Esophagus squamous epithelium (tissue), 4 donors: Measurements from ENCODE around the gene EEF1A2.

ENCODE experiments used
- POLR2A ChIP-seq, 4 donors: fragments of 450-650 bp; IDR thresholded peaks; one replicate each; pipeline ENCODE4 v1.6.1; 2017; ENCODE audit warnings: antibody characterized with exemption in 4 of 4, mild to moderate bottlenecking in 4 of 4, moderate library complexity in 3 of 4
- TF ChIP-seq, protein P1 (sequence below), 6 experiments: fragments of 450-650 bp in 4 of 6; fragments of 200-600 bp in 2 of 6; sonication (generic) in 2 of 6; IDR thresholded peaks; one replicate each; pipeline ENCODE4 v1.5.1; 2016 to 2019; ENCODE audit warnings: antibody characterized with exemption in 6 of 6, mild to moderate bottlenecking in 4 of 6, moderate library complexity in 4 of 6

DNA sequence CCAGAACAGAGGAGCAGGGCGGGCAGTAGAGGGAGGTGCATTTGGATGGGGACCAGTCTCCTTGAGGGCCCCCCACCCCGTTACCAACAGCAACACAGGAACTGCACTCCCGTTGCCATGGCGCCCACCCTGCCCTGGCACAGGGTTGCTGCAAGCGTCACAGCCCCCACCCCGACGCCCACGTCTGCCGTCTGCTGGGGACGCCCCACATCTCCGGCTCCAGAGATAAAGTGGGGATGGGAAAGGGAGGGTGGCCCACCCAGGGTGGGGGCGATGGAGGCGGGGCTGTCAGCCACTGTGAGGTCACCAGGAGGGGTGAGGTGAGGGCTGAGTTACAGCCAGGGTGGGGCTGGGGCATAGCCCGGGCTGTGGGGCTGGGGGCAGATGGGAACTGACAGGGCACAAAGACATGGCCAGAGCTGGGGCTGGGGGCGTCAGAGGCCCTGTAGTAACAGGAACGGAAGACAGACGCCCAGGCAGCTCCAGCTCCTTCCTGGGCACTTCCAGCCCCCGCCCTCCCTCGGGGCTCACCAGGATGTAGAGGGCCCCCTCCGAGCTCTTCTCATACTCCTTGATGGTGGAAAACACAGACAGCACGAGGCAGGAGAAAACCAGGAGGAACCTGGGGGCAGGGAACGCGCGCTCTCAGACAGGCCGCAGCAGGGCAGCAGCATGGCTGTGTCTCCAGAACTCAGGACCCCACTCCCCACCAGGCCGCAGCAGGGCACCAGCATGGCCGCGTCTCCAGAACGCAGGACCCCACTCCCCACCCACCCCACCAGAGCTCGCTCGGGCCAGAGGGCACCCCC, 52.5 kb downstream of the EEF1A2 start:
- TF ChIP-seq, protein P1, sequence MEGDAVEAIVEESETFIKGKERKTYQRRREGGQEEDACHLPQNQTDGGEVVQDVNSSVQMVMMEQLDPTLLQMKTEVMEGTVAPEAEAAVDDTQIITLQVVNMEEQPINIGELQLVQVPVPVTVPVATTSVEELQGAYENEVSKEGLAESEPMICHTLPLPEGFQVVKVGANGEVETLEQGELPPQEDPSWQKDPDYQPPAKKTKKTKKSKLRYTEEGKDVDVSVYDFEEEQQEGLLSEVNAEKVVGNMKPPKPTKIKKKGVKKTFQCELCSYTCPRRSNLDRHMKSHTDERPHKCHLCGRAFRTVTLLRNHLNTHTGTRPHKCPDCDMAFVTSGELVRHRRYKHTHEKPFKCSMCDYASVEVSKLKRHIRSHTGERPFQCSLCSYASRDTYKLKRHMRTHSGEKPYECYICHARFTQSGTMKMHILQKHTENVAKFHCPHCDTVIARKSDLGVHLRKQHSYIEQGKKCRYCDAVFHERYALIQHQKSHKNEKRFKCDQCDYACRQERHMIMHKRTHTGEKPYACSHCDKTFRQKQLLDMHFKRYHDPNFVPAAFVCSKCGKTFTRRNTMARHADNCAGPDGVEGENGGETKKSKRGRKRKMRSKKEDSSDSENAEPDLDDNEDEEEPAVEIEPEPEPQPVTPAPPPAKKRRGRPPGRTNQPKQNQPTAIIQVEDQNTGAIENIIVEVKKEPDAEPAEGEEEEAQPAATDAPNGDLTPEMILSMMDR (IDR thresholded peaks at IDR 0.05), result no peak
- no peak for TF ChIP-seq POLR2A (IDR thresholded peaks at IDR 0.05)
